Fibroblast of mammary gland (primary cell): ENCODE data around the gene SMAD7.

Experiments
- DNase-seq: peaks from one replicate; pipeline ENCODE4 v3.0.0-alpha.2; 2010; ENCODE audit warnings: low read depth
- H3K4me3 ChIP-seq: 2 replicates; pipeline ENCODE4 v1.5.1; 2011; ENCODE audit warnings: low read depth, mild to moderate bottlenecking, low read length, moderate library complexity; ENCODE audit not compliant: control insufficient read depth
- TF ChIP-seq, protein P1 (sequence below): conservative IDR thresholded peaks from 2 replicates; pipeline ENCODE4 v1.5.1; 2011; ENCODE audit warnings: low read depth, low read length, inconsistent platforms; ENCODE audit not compliant: control insufficient read depth, insufficient read depth

The SMAD7 gene

DNA sequence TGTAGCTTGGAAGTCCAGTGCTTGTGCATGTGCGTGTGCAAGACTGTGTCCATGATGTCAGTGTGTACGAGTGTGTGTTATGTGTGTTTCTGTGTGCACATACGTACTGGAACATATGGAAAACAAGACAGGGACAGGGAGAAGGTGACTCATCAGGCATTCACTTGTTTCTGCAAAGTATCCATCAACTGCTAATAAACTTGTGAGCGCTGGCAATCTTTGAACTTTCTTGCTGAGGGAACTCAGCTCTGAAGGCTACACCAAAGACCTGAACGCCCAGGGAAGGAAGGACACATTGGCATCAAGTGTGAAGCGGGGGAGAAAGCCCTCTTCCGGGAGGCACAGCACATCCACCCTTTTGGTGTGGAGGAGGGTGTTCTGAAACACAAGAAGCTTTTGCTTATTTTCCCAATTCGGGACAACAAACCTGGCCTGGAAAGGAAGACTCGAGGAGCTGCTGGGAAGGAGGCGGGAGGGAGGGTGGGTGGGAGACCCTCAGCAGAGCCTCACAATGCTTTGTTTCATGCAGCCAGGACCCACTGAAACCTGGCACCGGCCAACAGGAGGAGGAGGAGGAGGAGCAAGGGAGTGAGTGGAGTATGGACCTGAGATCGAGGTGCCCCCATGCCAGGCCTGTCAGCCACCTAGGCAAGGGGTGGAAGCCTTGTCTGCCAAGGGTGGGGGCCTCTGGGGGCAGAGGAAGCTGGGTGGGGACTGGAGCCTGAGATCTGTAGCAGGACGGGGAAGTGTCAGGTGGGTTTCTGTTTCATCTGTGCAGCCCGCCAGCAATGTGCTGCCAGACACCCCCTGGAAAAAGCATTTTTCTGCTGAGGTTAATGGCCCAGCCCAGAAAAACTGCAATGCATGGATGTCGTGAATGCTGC, 26.8 kb downstream of the SMAD7 start:
- no peak overlapping the region for H3K4me3 ChIP-seq
- TF ChIP-seq, protein P1, sequence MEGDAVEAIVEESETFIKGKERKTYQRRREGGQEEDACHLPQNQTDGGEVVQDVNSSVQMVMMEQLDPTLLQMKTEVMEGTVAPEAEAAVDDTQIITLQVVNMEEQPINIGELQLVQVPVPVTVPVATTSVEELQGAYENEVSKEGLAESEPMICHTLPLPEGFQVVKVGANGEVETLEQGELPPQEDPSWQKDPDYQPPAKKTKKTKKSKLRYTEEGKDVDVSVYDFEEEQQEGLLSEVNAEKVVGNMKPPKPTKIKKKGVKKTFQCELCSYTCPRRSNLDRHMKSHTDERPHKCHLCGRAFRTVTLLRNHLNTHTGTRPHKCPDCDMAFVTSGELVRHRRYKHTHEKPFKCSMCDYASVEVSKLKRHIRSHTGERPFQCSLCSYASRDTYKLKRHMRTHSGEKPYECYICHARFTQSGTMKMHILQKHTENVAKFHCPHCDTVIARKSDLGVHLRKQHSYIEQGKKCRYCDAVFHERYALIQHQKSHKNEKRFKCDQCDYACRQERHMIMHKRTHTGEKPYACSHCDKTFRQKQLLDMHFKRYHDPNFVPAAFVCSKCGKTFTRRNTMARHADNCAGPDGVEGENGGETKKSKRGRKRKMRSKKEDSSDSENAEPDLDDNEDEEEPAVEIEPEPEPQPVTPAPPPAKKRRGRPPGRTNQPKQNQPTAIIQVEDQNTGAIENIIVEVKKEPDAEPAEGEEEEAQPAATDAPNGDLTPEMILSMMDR = no peak
- peak; percentile 76 for DNase-seq

- TF ChIP-seq, protein P1 = no peak
- DNase-seq = peak; percentile 78
- H3K4me3 ChIP-seq = peak overlapping the region; percentile 13
Observed at GRCh38 chr18:48922801-48923730, 27.7 kb downstream of the SMAD7 start.

- no peak for DNase-seq
- peak overlapping the region; percentile 13 for H3K4me3 ChIP-seq
- TF ChIP-seq, protein P1 = no peak
Observed at GRCh38 chr18:48922226-48922800, 28.5 kb downstream of the SMAD7 start.

- TF ChIP-seq, protein P1 = no peak
- no peak overlapping the region for H3K4me3 ChIP-seq
- DNase-seq = no peak
Observed at GRCh38 chr18:48921305-48922225, 29.2 kb downstream of the SMAD7 start.

DNA sequence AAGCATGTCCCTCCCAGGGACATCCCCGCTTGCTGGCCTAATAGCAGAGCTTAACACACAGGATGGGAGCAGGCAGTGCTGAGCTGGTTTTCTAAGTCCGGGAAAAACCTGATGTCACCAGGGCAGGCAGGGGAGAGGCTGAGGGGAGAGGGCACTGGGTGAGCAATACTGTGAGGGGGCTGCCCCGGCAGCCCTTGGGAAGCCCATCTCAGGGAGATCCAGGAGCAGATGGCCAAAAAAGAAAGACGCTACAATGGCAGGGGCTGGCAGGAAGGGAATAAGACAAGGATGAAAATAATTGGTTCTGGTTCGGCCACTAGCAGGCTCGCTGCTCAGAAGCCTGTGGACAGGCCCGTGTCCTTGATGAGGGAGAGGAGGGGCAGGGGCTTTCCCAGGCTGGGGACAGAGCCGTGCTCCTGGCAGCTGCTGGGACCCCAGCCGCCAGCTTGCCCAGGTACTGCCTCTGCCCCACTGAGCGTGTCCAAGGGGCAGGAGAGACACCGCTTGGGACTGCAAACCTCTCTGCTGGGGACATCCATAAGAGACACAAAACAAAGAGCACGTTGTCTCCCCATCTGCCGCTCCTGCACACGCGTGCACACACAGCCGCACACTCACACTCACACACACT, 30.2 kb downstream of the SMAD7 start:
- TF ChIP-seq, protein P1 = no peak
- no peak overlapping the region for H3K4me3 ChIP-seq
- no peak for DNase-seq
